GM10266 (cell line): ENCODE measurements around the gene ADNP2.

Experiments used
- DNase-seq: peaks from one replicate; pipeline ENCODE4 v3.0.0; 2012; ENCODE audit errors: extremely low spot score
- CTCF ChIP-seq: IDR thresholded peaks from 2 replicates; pipeline ENCODE4 v1.5.1; 2012; ENCODE audit warnings: mild to moderate bottlenecking, low read depth; ENCODE audit not compliant: control insufficient read depth, insufficient read depth; ENCODE audit errors: missing control alignments

ADNP2 gene

GRCh38 chr18:80108739-80109675 is at the start of gene ADNP2:
TSS of gene ADNP2 (plus strand) at chr18:80109262. CDS start at chr18:80117543, 8,281 bp downstream.
- DNase-seq = peak; percentile 91
- TF ChIP-seq CTCF = no peak

DNA sequence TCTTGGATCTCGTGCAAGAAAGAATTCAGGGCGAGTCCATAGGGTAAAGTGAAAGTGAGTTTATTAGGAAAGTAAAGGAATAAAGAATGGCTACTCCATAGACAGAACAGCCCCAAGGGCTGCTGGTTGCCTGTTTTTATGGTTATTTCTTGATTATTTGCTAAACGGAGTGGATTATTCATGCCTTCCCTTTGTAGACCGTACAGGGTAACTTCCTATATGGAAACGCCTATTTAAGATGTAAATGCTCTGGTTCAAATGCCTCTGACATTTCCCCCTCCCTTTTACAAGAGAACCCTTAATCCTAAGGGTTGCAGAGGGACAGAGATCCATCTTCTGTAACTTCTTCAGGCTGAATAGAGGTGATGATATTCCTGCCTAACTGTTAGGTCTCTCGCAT is 49.1 kb upstream of the ADNP2 start:
- no peak for TF ChIP-seq CTCF
- DNase-seq = no peak

DNA sequence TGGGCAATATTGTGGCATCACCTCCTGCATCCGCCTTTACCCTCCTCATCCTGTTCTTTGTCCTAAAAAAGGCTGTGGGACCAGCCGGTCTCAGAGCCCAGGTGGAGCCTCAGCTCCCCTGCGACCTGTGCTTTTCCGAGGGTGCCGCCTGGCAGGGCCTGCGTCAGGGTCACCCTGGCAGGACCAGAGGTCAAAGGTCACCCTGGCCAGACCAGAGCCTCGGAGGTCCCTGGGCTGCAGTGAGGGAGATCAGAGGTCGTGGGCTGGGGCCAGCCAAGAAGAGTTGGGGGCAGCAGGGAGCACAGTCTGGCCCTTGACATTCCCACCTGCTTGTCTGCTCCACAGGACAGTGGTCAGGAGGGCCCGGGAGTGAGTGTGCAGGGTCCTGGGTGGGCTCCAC is 43.4 kb upstream of the ADNP2 start:
- no peak for TF ChIP-seq CTCF
- DNase-seq = no peak

DNA sequence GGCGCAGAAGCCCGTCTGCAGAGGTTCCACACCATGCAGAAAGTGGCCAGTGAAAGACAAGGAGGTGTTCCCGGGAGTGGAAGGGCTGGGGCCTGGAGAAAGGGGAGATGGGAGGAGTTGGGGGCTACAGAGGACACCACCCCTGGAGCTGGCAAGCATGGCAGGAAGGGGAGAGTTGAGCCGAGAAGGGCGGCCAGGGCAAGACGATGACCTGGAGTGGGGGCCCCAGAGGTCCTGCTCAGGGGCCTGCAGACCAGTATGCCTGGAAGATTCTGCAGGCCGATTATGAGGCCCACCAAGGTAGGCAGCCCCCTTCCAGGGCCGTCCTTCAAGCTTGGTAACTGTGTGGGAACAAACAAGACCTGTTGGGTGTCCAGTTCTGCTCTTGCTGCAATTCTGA is 41.7 kb upstream of the ADNP2 start:
- no peak for TF ChIP-seq CTCF

DNA sequence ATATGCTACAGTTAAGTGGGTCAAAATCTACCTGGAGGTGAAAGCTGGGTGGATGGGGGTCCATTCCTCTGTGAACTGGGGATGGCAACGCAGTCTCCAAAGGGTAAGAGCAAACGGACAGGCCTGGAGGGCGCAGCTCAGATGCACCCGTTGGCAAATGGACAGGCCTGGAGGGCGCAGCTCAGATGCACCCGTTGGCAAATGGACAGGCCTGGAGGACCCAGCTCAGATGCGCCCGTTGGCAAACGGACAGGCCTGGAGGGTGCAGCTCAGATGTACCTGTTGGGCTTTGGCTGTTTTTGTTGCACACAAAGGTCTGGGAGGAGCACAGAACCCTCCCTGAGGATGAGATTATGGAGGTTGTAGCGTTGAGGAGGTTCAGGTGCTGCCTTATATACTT is 41.2 kb upstream of the ADNP2 start:
- DNase-seq = no peak
- TF ChIP-seq CTCF = no peak

More for the DNA sequence above, 41.7 kb upstream of the ADNP2 start:
- no peak for DNase-seq

- no peak for DNase-seq
- TF ChIP-seq CTCF = no peak
Measured at GRCh38 chr18:80068571-80069272, 40.3 kb upstream of the ADNP2 start.

- TF ChIP-seq CTCF = no peak
- no peak for DNase-seq
Measured at GRCh38 chr18:80070825-80071224, 38.2 kb upstream of the ADNP2 start.
